Measurements from ENCODE around the gene PYGB.

The PYGB gene

GRCh38 chr20:25297141-25297905, 49.4 kb downstream of the PYGB start:
- no peak for DNase-seq (ENCODE audit: low spot score in 2 of 2)
- no peak overlapping the region for H3K4me3 ChIP-seq
- in situ Hi-C loops (cut with MboI; ENCODE audit: low sequenced_read_pairs): loop anchor here (10.0 kb wide), 1 partner anchor 303 kb away; the partner anchor contains the start of gene APMAP
- H3K27me3 ChIP-seq (ENCODE audit: low read depth): no peaks in the 10 kb centered on the region
- H3K9me3 ChIP-seq: no peaks in the 10 kb centered on the region
- peaks cover 39% of the 10 kb centered on the region for H3K36me3 ChIP-seq (replicated peaks)
- no peaks in the 10 kb centered on the region for H3K4me1 ChIP-seq

GRCh38 chr20:25299806-25300205, 51.9 kb downstream of the PYGB start:
- Histone ChIP-seq H3K4me3 (no peak overlapping the region), H3K9me3 (no peaks in the 10 kb centered on the region), H3K27me3 (ENCODE audit: low read depth) (no peaks in the 10 kb centered on the region), H3K36me3 (replicated peaks) (peaks cover 37% of the 10 kb centered on the region), H3K4me1 (no peaks in the 10 kb centered on the region)
- no peak for DNase-seq (ENCODE audit: low spot score in 2 of 2)
- in situ Hi-C loops (cut with MboI; ENCODE audit: low sequenced_read_pairs): loop anchor here (10.0 kb wide), 1 partner anchor 305 kb away; the partner anchor contains the start of gene APMAP

- no peak for DNase-seq (ENCODE audit: low spot score in 2 of 2)
- H3K9me3 ChIP-seq: no peaks in the 10 kb centered on the region
- no peak overlapping the region for H3K4me3 ChIP-seq
- in situ Hi-C loops (cut with MboI; ENCODE audit: low sequenced_read_pairs): no loop called here
- peaks cover 30% of the 10 kb centered on the region for H3K36me3 ChIP-seq (replicated peaks)
- no peaks in the 10 kb centered on the region for H3K4me1 ChIP-seq
- H3K27me3 ChIP-seq (ENCODE audit: low read depth): no peaks in the 10 kb centered on the region
Measured at GRCh38 chr20:25300496-25301170, 52.7 kb downstream of the PYGB start.

GRCh38 chr20:25301357-25301920, 53.6 kb downstream of the PYGB start:
- H3K9me3 ChIP-seq: no peaks in the 10 kb centered on the region
- no peak for DNase-seq (ENCODE audit: low spot score in 2 of 2)
- no peaks in the 10 kb centered on the region for H3K4me1 ChIP-seq
- no peaks in the 10 kb centered on the region for H3K27me3 ChIP-seq (ENCODE audit: low read depth)
- in situ Hi-C loops (cut with MboI; ENCODE audit: low sequenced_read_pairs): no loop called here
- H3K36me3 ChIP-seq (replicated peaks): peaks cover 24% of the 10 kb centered on the region
- no peak overlapping the region for H3K4me3 ChIP-seq

GRCh38 chr20:25302596-25302995, 54.7 kb downstream of the PYGB start:
- H3K4me3 ChIP-seq: no peak overlapping the region
- no peaks in the 10 kb centered on the region for H3K4me1 ChIP-seq
- H3K36me3 ChIP-seq (replicated peaks): peaks cover 18% of the 10 kb centered on the region
- in situ Hi-C loops (cut with MboI; ENCODE audit: low sequenced_read_pairs): no loop called here
- no peak for DNase-seq (ENCODE audit: low spot score in 2 of 2)
- H3K9me3 ChIP-seq: no peaks in the 10 kb centered on the region
- no peaks in the 10 kb centered on the region for H3K27me3 ChIP-seq (ENCODE audit: low read depth)

GRCh38 chr20:25303292-25304024, 55.6 kb downstream of the PYGB start:
- H3K9me3 ChIP-seq: no peaks in the 10 kb centered on the region
- no peak overlapping the region for H3K4me3 ChIP-seq
- H3K36me3 ChIP-seq (replicated peaks): peaks cover 25% of the 10 kb centered on the region
- DNase-seq (ENCODE audit: low spot score in 2 of 2): no peak
- in situ Hi-C loops (cut with MboI; ENCODE audit: low sequenced_read_pairs): no loop called here
- H3K27me3 ChIP-seq (ENCODE audit: low read depth): no peaks in the 10 kb centered on the region
- H3K4me1 ChIP-seq: no peaks in the 10 kb centered on the region

GRCh38 chr20:25304025-25304549, 56.2 kb downstream of the PYGB start:
- Histone ChIP-seq H3K36me3 (replicated peaks) (peaks cover 25% of the 10 kb centered on the region), H3K4me1 (no peaks in the 10 kb centered on the region), H3K27me3 (ENCODE audit: low read depth) (no peaks in the 10 kb centered on the region), H3K4me3 (no peak overlapping the region), H3K9me3 (no peaks in the 10 kb centered on the region)
- no peak for DNase-seq (ENCODE audit: low spot score in 2 of 2)
- in situ Hi-C loops (cut with MboI; ENCODE audit: low sequenced_read_pairs): no loop called here

GRCh38 chr20:25306991-25307903, 59.4 kb downstream of the PYGB start:
- Histone ChIP-seq H3K36me3 (replicated peaks) (peaks cover 12% of the 10 kb centered on the region), H3K9me3 (no peaks in the 10 kb centered on the region), H3K27me3 (ENCODE audit: low read depth) (no peaks in the 10 kb centered on the region), H3K4me1 (no peaks in the 10 kb centered on the region; the same call in 1 of the 2 replicates), H3K4me3 (no peak overlapping the region)
- no peak for DNase-seq (ENCODE audit: low spot score in 2 of 2)
- in situ Hi-C loops (cut with MboI; ENCODE audit: low sequenced_read_pairs): no loop called here

- H3K27me3 ChIP-seq (ENCODE audit: low read depth): no peaks in the 10 kb centered on the region
- DNase-seq (ENCODE audit: low spot score in 2 of 2): no peak
- peaks cover 12% of the 10 kb centered on the region for H3K36me3 ChIP-seq (replicated peaks)
- in situ Hi-C loops (cut with MboI; ENCODE audit: low sequenced_read_pairs): no loop called here
- no peaks in the 10 kb centered on the region; the same call in 1 of the 2 replicates for H3K4me1 ChIP-seq
- no peak overlapping the region for H3K4me3 ChIP-seq
- no peaks in the 10 kb centered on the region for H3K9me3 ChIP-seq
Measured at GRCh38 chr20:25308083-25308491, 60.2 kb downstream of the PYGB start.

- Histone ChIP-seq H3K4me1 (no peaks in the 10 kb centered on the region; the same call in 1 of the 2 replicates), H3K4me3 (no peak overlapping the region), H3K36me3 (replicated peaks) (peaks cover 12% of the 10 kb centered on the region), H3K9me3 (no peaks in the 10 kb centered on the region), H3K27me3 (ENCODE audit: low read depth) (no peaks in the 10 kb centered on the region)
- in situ Hi-C loops (cut with MboI; ENCODE audit: low sequenced_read_pairs): no loop called here
- no peak for DNase-seq (ENCODE audit: low spot score in 2 of 2)
Measured at GRCh38 chr20:25308671-25309394, 60.9 kb downstream of the PYGB start.

- Histone ChIP-seq H3K27me3 (ENCODE audit: low read depth) (no peaks in the 10 kb centered on the region), H3K9me3 (no peaks in the 10 kb centered on the region), H3K36me3 (replicated peaks) (peaks cover 12% of the 10 kb centered on the region), H3K4me3 (no peak overlapping the region), H3K4me1 (no peaks in the 10 kb centered on the region; the same call in 1 of the 2 replicates)
- in situ Hi-C loops (cut with MboI; ENCODE audit: low sequenced_read_pairs): no loop called here
- no peak for DNase-seq (ENCODE audit: low spot score in 2 of 2)
Measured at GRCh38 chr20:25309395-25310267, 61.7 kb downstream of the PYGB start.

Data from HAP-1 (cell line).